IPS-15b (cell line): ENCODE measurements around the gene DCTN4.
"Not testable (repeated sequence)": the region's sequence is repeated elsewhere in the genome, so short reads cannot be mapped to it uniquely, and the experiment has no call there.

Experiments used
- H3K27me3 ChIP-seq: one replicate; pipeline ENCODE4 v1.6.1; 2013; ENCODE audit warnings: low read length; ENCODE audit not compliant: control insufficient read depth, insufficient read depth
- H3K36me3 ChIP-seq: one replicate; pipeline ENCODE4 v1.6.1; 2013; ENCODE audit warnings: low read length; ENCODE audit not compliant: control insufficient read depth, insufficient read depth
- H3K4me1 ChIP-seq: one replicate; pipeline ENCODE4 v1.6.1; 2013; ENCODE audit warnings: mild to moderate bottlenecking, low read length; ENCODE audit not compliant: control insufficient read depth, insufficient read depth
- H3K4me3 ChIP-seq: one replicate; pipeline ENCODE4 v1.5.1; 2013; ENCODE audit warnings: low read depth, low read length
- H3K9ac ChIP-seq: one replicate; pipeline ENCODE4 v1.6.1; 2013; ENCODE audit warnings: low read depth, mild to moderate bottlenecking, low read length
- H3K9me3 ChIP-seq: one replicate; pipeline ENCODE4 v1.6.1; 2013; ENCODE audit warnings: mild to moderate bottlenecking, low read length; ENCODE audit not compliant: control insufficient read depth, insufficient read depth

Gene DCTN4

GRCh38 chr5:150753863-150754262, 5.0 kb downstream of the DCTN4 start:
- H3K9ac ChIP-seq = no peak overlapping the region
- H3K9me3 ChIP-seq = no peaks in the 10 kb centered on the region
- no peaks in the 10 kb centered on the region for H3K4me1 ChIP-seq
- peaks cover 5% of the 10 kb centered on the region for H3K36me3 ChIP-seq
- H3K27me3 ChIP-seq = no peaks in the 10 kb centered on the region
- no peak overlapping the region for H3K4me3 ChIP-seq

DNA sequence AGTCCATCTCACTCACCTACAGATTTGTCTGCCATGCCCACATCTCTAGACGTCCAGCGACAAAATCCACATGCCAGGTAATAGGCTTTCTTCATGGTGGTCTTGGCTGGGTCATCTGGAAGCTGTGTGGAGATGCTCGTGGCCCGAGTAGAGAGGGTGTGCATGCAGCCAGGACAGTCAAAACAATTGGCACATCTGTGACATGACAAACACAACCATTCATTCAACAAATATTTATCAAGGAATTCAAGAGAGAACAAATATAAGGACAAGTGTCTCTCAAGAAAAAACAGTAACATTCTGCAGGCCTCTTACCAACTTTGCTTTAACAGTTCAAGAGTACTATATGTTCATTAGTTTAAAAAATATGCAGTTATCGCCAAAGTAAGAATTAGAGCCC, 5.4 kb downstream of the DCTN4 start:
- Histone ChIP-seq H3K36me3 (peaks cover 5% of the 10 kb centered on the region), H3K27me3 (no peaks in the 10 kb centered on the region), H3K9me3 (no peaks in the 10 kb centered on the region), H3K4me1 (no peaks in the 10 kb centered on the region), H3K4me3 (no peak overlapping the region), H3K9ac (no peak overlapping the region)

GRCh38 chr5:150751096-150751891, 7.5 kb downstream of the DCTN4 start:
- H3K4me3 ChIP-seq = no peak overlapping the region
- H3K9ac ChIP-seq = no peak overlapping the region
- H3K27me3 ChIP-seq = no peaks in the 10 kb centered on the region
- no peaks in the 10 kb centered on the region for H3K9me3 ChIP-seq
- H3K36me3 ChIP-seq = peaks cover 5% of the 10 kb centered on the region
- no peaks in the 10 kb centered on the region for H3K4me1 ChIP-seq

- no peak overlapping the region for H3K9ac ChIP-seq
- no peaks in the 10 kb centered on the region for H3K9me3 ChIP-seq
- H3K36me3 ChIP-seq = peaks cover 5% of the 10 kb centered on the region
- no peaks in the 10 kb centered on the region for H3K4me1 ChIP-seq
- no peaks in the 10 kb centered on the region for H3K27me3 ChIP-seq
- no peak overlapping the region for H3K4me3 ChIP-seq
Observed at GRCh38 chr5:150750469-150750868, 8.3 kb downstream of the DCTN4 start.

DNA sequence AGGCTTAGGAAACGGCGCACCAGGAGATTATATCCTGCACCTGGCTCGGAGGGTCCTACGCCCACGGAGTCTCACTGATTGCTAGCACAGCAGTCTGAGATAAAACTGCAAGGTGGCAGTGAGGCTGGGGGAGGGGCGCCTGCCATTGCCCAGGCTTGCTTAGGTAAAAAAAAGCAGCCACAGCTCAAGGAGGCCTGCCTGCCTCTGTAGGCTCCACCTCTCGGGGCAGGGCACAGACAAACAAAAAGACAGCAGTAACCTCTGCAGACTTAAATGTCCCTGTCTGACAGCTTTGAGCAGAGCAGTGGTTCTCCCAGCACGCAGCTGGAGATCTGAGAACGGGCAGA, 15.7 kb downstream of the DCTN4 start:
- not testable (repeated sequence) for H3K36me3 ChIP-seq, H3K9me3 ChIP-seq, H3K4me1 ChIP-seq, H3K27me3 ChIP-seq, H3K9ac ChIP-seq, H3K4me3 ChIP-seq

DNA sequence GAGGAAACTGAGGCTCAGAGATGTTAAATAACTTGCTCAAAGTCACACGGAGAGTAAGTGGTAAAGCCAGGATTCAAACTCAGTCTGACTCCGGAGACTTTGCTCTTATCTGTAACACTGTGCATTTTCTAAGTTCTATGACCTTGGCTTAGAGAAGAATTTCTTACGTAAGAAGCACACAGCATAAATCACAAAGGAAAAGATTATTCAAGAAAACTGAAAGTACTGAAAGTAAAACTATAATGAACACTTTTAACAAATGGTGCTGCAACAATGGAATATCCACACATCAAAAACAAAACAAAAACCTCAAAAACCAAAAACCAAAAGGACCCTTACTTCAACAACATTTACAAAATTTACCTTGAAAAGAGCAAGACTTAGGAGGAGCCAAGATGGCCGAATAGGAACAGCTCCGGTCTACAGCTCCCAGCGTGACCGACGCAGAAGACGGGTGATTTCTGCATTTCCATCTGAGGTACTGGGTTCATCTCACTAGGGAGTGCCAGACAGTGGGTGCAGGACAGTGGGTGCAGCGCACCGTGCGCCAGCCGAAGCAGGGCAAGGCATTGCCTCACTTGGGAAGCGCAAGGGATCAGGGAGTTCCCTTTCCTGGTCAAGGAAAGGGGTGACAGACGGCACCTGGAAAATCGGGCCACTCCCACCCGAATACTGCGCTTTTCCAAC, 16.2 kb downstream of the DCTN4 start:
- H3K9ac ChIP-seq, H3K9me3 ChIP-seq, H3K27me3 ChIP-seq, H3K4me1 ChIP-seq, H3K4me3 ChIP-seq, H3K36me3 ChIP-seq: not testable (repeated sequence)

DNA sequence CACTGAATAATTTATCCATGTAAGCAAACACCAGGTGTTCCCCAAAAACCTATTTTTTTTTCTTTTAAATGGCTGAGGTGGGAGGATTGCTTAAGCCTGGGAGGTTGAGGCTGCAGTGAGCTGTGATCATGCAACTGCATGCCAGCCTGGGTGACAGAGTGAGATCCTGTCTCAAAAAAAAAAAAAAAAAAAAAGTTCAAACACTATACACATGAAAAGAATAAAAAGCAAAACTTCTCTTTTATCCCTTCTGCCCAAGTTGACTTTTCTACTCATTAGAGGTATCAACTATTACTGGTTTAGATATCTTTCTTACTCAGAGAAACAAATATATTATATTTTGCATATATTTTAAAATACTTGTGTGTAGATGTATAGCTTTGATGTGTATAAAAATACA, 17.8 kb downstream of the DCTN4 start:
- H3K4me3 ChIP-seq = no peak overlapping the region
- H3K4me1 ChIP-seq = peaks cover 4% of the 10 kb centered on the region
- no peak overlapping the region for H3K9ac ChIP-seq
- no peaks in the 10 kb centered on the region for H3K27me3 ChIP-seq
- no peaks in the 10 kb centered on the region for H3K36me3 ChIP-seq
- no peaks in the 10 kb centered on the region for H3K9me3 ChIP-seq

GRCh38 chr5:150738862-150739261, 20.0 kb downstream of the DCTN4 start:
- Histone ChIP-seq H3K36me3 (no peaks in the 10 kb centered on the region), H3K4me3 (no peak overlapping the region), H3K27me3 (no peaks in the 10 kb centered on the region), H3K4me1 (peaks cover 4% of the 10 kb centered on the region), H3K9me3 (no peaks in the 10 kb centered on the region), H3K9ac (no peak overlapping the region)

DNA sequence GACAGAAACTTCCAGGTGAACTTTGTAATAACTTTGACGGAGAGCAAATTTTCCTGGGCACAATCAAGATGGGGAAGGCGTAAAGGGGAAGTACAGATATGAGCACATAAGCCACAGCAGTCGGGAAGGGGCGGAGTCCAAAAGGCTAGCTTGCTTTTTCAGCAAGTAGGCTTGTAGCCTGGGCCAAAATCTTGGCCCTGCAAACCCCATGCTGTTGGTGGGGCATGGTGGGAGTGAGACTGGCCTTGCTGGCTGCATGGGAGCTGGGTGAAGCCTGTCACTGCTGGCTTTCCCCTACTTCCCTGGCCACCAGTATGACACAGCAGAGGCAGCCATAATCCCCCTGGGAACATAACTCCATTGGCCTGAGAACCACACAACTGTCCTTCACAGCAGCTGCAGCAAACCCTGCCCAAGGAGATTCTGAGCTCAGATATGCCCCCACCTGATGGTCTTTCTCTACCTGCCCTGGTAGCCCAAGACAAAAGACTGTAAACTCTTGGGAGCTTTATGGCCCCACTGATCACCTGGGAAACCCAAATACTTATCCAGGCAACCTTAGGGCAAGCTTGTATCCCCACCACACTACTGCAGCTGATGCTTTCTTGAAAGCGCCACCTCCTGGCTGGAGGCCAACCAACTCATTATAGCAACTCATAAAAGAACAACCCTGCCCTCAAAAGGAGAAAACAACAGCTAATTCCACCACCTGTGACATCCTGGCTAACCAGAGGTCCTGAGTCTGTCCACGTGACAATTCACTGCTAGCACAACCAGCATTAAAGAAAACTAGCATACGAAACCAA, 24.0 kb downstream of the DCTN4 start:
- H3K4me1 ChIP-seq = peaks cover 4% of the 10 kb centered on the region
- no peak overlapping the region for H3K9ac ChIP-seq
- no peaks in the 10 kb centered on the region for H3K27me3 ChIP-seq
- H3K4me3 ChIP-seq = no peak overlapping the region
- peaks cover 9% of the 10 kb centered on the region for H3K36me3 ChIP-seq
- H3K9me3 ChIP-seq = no peaks in the 10 kb centered on the region

GRCh38 chr5:150731669-150732242, 27.1 kb downstream of the DCTN4 start:
- Histone ChIP-seq H3K36me3 (peaks cover 9% of the 10 kb centered on the region), H3K9me3 (no peaks in the 10 kb centered on the region), H3K4me3 (no peak overlapping the region), H3K4me1 (no peaks in the 10 kb centered on the region), H3K9ac (no peak overlapping the region), H3K27me3 (no peaks in the 10 kb centered on the region)

DNA sequence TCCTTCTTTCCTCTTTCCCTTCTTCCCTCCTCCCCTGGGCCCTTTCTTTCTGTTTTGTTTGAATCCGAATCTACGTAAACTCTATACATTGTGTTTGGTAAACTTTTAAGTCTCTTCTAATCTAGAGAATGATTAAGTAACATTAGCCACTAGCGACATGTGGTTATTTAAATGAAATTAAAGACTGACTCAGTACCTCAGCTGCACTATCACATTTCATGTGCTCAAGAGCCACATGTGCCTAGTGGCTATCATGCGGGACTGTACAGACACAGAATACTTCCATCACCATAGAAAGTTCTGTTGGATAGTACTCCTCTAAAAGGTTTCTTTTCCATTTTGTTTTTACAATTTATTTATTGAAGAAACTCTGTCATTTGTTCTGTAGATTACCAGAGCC, 29.0 kb downstream of the DCTN4 start:
- Histone ChIP-seq H3K4me3 (no peak overlapping the region), H3K4me1 (no peaks in the 10 kb centered on the region), H3K9me3 (no peaks in the 10 kb centered on the region), H3K27me3 (no peaks in the 10 kb centered on the region), H3K9ac (no peak overlapping the region), H3K36me3 (peaks cover 9% of the 10 kb centered on the region)
